VCaP (cell line): ENCODE results near the gene ATP8A2.

Experiments used
- H3K27ac ChIP-seq: fragments of 450-650 bp; 2 replicates; pipeline ENCODE4 v1.5.1; 2017
- CTCF ChIP-seq: fragments of 450-650 bp; conservative IDR thresholded peaks from 2 replicates; pipeline ENCODE4 v1.5.1; 2017; ENCODE audit warnings: mild to moderate bottlenecking, moderate library complexity

The ATP8A2 gene

GRCh38 chr13:26051231-26051656 lies 679.5 kb downstream of the ATP8A2 start:
- no peak for TF ChIP-seq CTCF
- H3K27ac ChIP-seq: peak overlapping the region; percentile 62; the same call in 1 of the 2 replicates

- peak within 1 kb of the TSS; percentile 62; the same call in 1 of the 2 replicates for H3K27ac ChIP-seq
- TF ChIP-seq CTCF: no peak
Measured at GRCh38 chr13:26051657-26052311, 680.0 kb downstream of the ATP8A2 start, which contains the start of gene SHISA2. Gene SHISA2, minus strand, starts transcription at chr13:26052016. Its CDS starts 1,041 bp downstream, at chr13:26050975.

DNA sequence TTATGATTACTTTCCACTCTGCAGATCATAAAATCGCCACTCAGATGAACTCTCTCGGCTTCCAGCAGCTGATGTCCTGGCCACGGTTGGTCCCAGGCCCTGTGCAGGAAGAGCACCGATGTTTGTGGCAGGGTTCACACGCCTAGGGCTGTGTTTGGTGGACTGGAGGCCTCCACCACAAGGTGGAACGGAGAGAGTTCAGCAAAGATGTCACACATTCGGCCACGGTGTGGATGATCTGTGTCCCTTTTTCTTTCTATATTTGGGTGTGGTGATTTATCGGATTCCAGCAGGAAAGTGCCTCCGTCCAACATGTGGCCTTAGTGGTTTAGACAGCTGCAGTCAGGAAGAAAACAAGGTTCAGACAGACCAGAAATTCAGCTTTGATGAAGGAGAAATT lies 680.6 kb downstream of the ATP8A2 start:
- peak overlapping the region; percentile 62; the same call in 1 of the 2 replicates for H3K27ac ChIP-seq
- TF ChIP-seq CTCF: no peak

- H3K27ac ChIP-seq: no peak overlapping the region
- no peak for TF ChIP-seq CTCF
Measured at GRCh38 chr13:26053418-26053980, 681.7 kb downstream of the ATP8A2 start.

- no peak for TF ChIP-seq CTCF
- no peak overlapping the region for H3K27ac ChIP-seq
Measured at GRCh38 chr13:26054896-26055295, 683.1 kb downstream of the ATP8A2 start.

DNA sequence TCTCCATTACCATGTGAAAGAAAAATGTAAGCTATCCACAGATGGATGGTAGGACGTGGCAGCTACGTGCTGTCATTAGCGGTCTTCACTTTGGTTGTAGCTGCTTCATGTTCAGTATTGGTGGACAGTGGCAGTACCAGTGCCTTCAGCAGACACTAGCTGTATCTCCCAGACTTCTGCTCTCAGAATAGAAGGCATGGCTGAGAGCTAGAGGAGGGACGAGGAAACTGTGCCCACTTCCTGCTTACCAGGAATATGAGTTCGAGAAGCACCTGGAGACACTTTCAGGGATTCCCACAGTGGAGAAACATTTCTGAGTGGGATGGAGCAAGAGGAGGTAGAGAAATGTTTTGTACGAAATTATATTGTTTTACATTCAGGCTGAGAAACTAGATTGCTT lies 686.9 kb downstream of the ATP8A2 start:
- H3K27ac ChIP-seq: no peak overlapping the region
- no peak for TF ChIP-seq CTCF

- no peak for TF ChIP-seq CTCF
- H3K27ac ChIP-seq: no peak overlapping the region
Measured at GRCh38 chr13:26060357-26060756, 688.6 kb downstream of the ATP8A2 start.
